ENCODE data around the gene SH3GL2.

SH3GL2 gene

DNA sequence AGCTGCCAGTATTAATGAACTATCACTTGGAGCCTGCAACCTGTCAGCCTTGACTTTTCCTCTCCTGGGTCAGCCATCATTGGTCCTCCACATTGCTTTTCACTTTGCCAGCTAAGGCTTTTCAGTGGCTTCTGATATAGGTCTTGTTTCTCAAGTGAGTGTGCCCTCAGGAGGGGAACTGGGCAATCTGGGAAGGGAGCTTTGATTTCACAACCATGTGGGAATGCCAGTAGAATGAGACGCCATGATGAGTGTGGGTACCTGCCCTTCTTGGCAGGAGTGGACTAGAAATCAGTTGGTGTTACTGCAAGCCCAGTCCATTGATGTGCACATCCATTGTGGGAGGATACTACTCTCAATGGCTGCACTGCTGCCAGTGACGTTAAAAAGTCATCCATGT, 54.1 kb downstream of the SH3GL2 start:
- Histone ChIP-seq H3K4me3 (ENCODE audit: low read depth, low read length) (no peak overlapping the region), H3K27me3 (ENCODE audit: control insufficient read depth, insufficient read depth, low read length) (no peaks in the 10 kb centered on the region), H3K9ac (ENCODE audit: low read depth, low read length) (no peak overlapping the region), H3K9me3 (ENCODE audit: control insufficient read depth, insufficient read depth, low read length) (no peaks in the 10 kb centered on the region), H3K36me3 (ENCODE audit: control insufficient read depth, insufficient read depth, low read length) (no peaks in the 10 kb centered on the region), H3K4me1 (ENCODE audit: control insufficient read depth, insufficient read depth, low read length) (no peaks in the 10 kb centered on the region)

DNA sequence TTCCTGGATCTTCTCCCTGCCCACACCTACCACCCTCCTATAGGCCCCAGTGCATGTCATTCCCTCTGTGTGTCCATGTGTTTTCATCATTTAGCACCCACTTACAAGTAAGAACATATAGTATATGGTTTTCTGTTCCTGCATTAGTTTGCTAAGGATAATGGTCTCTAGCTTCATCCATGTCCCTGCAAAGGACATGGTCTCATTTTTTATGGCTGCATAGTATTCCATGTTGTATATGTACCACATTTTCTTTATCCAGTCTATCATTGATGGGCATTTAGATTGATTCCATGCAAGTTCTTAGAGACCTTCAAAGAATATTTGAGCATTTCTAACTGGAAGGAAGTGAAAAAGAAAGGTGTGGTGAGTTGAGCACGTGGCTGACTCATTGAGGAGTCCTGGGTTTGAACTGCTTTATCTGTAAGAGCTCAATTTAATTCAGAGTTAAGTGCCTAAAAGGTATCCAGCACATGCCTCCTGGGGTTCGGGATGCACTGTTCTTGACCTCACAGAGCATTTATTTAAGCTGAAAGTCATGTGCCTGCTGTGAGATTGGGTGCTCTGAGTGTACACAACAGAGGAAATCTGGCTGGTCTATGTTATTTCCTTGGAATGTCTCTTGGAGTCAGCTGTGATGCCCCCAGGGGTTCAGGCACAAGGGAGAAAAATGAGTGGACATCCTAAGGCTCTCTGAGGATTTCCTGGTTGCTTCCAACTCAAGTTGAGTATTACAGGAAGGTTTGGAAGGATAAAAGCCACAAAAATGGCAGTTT, 56.4 kb downstream of the SH3GL2 start:
- H3K9me3 ChIP-seq (ENCODE audit: control insufficient read depth, insufficient read depth, low read length), result no peaks in the 10 kb centered on the region
- H3K4me1 ChIP-seq (ENCODE audit: control insufficient read depth, insufficient read depth, low read length), result no peaks in the 10 kb centered on the region
- H3K4me3 ChIP-seq (ENCODE audit: low read depth, low read length), result no peak overlapping the region
- H3K36me3 ChIP-seq (ENCODE audit: control insufficient read depth, insufficient read depth, low read length), result no peaks in the 10 kb centered on the region
- no peak overlapping the region for H3K9ac ChIP-seq (ENCODE audit: low read depth, low read length)
- H3K27me3 ChIP-seq (ENCODE audit: control insufficient read depth, insufficient read depth, low read length), result no peaks in the 10 kb centered on the region

DNA sequence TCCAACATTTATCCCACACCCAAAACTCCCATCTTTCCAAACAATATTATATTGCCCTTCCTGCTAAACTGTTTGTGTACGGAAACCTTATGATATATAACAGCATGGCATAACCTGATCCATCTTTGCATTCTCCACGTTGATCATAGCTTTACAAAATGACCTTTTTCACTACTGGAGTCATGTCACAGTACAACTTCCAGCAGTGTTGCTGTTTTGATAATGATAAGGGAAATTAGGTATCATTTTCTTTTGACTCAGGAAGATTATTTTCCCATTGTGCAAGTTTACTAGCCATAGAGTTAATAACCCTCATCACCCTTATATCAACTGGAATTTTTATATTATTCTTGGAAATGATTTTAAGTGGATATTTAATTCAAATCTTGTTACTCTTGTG, 57.5 kb downstream of the SH3GL2 start:
- no peaks in the 10 kb centered on the region for H3K36me3 ChIP-seq (ENCODE audit: control insufficient read depth, insufficient read depth, low read length)
- no peaks in the 10 kb centered on the region for H3K27me3 ChIP-seq (ENCODE audit: control insufficient read depth, insufficient read depth, low read length)
- H3K4me1 ChIP-seq (ENCODE audit: control insufficient read depth, insufficient read depth, low read length), result no peaks in the 10 kb centered on the region
- no peak overlapping the region for H3K4me3 ChIP-seq (ENCODE audit: low read depth, low read length)
- H3K9ac ChIP-seq (ENCODE audit: low read depth, low read length), result no peak overlapping the region
- H3K9me3 ChIP-seq (ENCODE audit: control insufficient read depth, insufficient read depth, low read length), result no peaks in the 10 kb centered on the region

DNA sequence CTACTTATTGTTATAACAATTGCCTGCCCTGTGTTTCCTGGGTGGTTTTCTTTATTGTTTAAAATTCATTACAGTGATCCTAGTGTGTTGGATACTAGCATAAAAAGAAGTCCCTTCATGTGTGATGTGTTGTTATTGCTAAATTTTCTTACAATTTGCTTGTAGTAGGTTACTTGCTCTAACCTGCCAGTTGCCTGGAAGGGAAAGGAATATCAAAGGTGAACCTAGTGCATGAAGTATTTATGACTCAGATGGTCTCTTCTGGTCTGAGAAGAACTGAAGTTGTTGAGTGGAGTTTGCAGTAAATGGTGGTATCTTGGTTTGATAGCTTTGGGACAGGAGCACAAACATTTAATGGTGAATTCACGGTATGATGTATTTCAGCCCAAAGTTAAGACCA, 58.0 kb downstream of the SH3GL2 start:
- no peaks in the 10 kb centered on the region for H3K9me3 ChIP-seq (ENCODE audit: control insufficient read depth, insufficient read depth, low read length)

DNA sequence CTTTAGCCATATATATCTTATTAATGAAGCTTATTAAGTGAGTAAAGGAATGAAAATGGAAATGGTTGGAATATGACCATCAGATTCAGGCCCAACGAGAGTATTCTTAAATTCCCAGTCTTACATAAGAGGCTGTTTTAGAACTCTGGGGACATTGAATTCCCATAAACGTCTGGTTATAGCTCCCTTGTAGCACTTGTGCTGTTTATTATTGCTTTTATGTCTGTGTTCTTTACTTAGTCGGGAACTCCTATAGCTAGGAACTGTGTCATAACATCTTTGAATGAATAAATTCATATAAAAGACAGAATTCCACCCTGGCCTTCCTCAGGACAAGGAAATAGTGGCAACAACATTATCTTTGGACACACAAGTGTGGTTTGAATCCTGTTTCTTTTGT, 58.4 kb downstream of the SH3GL2 start:
- Histone ChIP-seq H3K4me1 (ENCODE audit: control insufficient read depth, insufficient read depth, low read length) (no peaks in the 10 kb centered on the region), H3K9ac (ENCODE audit: low read depth, low read length) (no peak overlapping the region), H3K4me3 (ENCODE audit: low read depth, low read length) (no peak overlapping the region), H3K27me3 (ENCODE audit: control insufficient read depth, insufficient read depth, low read length) (no peaks in the 10 kb centered on the region), H3K36me3 (ENCODE audit: control insufficient read depth, insufficient read depth, low read length) (no peaks in the 10 kb centered on the region), H3K9me3 (ENCODE audit: control insufficient read depth, insufficient read depth, low read length) (no peaks in the 10 kb centered on the region)

More for the DNA sequence above, 58.0 kb downstream of the SH3GL2 start:
- H3K4me3 ChIP-seq (ENCODE audit: low read depth, low read length), result no peak overlapping the region
- H3K36me3 ChIP-seq (ENCODE audit: control insufficient read depth, insufficient read depth, low read length), result no peaks in the 10 kb centered on the region
- H3K27me3 ChIP-seq (ENCODE audit: control insufficient read depth, insufficient read depth, low read length), result no peaks in the 10 kb centered on the region
- no peaks in the 10 kb centered on the region for H3K4me1 ChIP-seq (ENCODE audit: control insufficient read depth, insufficient read depth, low read length)
- H3K9ac ChIP-seq (ENCODE audit: low read depth, low read length), result no peak overlapping the region

DNA sequence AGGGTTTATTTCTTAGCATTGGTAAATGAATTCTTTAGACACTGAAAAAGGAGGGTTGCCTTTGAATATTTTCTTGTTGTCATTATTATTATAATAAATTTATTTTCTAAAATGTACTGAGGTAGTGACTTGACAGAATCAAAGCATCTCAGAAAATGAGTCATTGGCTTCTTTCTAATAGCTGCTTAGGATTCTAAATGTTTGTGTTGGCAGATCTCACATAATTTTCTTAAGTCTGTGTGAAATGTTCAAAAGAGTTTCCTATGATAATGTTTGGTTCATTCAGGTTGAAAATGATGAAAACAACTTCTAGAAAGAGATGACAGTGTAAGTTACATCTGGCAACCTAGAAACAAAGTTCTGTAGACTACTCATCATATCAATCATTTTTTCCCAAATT, 69.7 kb downstream of the SH3GL2 start:
- H3K4me1 ChIP-seq (ENCODE audit: control insufficient read depth, insufficient read depth, low read length), result peaks cover 2% of the 10 kb centered on the region

DNA sequence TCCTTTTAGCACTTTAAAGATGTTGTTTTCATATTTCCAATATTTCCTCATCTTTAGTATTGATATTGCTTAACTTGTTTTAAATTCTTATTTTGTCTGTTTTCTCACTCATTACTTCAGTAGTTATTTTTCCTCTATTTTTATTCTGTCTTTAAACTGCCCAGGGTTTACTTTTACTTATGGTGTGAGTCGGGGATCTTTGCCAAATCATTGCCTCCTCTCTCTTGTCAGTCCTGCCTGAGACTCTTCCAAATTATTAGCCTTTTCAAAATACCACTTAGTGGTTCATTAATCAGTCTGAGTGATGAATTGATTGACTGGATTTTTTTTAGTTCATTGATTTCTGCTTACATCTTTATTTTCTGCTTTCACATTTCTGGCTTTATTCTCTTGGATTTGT, 72.9 kb downstream of the SH3GL2 start:
- Histone ChIP-seq H3K9me3 (ENCODE audit: control insufficient read depth, insufficient read depth, low read length) (no peaks in the 10 kb centered on the region), H3K4me1 (ENCODE audit: control insufficient read depth, insufficient read depth, low read length) (peaks cover 8% of the 10 kb centered on the region), H3K36me3 (ENCODE audit: control insufficient read depth, insufficient read depth, low read length) (no peaks in the 10 kb centered on the region), H3K9ac (ENCODE audit: low read depth, low read length) (no peak overlapping the region), H3K4me3 (ENCODE audit: low read depth, low read length) (no peak overlapping the region), H3K27me3 (ENCODE audit: control insufficient read depth, insufficient read depth, low read length) (no peaks in the 10 kb centered on the region)

More for the DNA sequence above, 69.7 kb downstream of the SH3GL2 start:
- Histone ChIP-seq H3K36me3 (ENCODE audit: control insufficient read depth, insufficient read depth, low read length) (no peaks in the 10 kb centered on the region), H3K27me3 (ENCODE audit: control insufficient read depth, insufficient read depth, low read length) (no peaks in the 10 kb centered on the region), H3K9me3 (ENCODE audit: control insufficient read depth, insufficient read depth, low read length) (no peaks in the 10 kb centered on the region), H3K9ac (ENCODE audit: low read depth, low read length) (no peak overlapping the region), H3K4me3 (ENCODE audit: low read depth, low read length) (no peak overlapping the region)

DNA sequence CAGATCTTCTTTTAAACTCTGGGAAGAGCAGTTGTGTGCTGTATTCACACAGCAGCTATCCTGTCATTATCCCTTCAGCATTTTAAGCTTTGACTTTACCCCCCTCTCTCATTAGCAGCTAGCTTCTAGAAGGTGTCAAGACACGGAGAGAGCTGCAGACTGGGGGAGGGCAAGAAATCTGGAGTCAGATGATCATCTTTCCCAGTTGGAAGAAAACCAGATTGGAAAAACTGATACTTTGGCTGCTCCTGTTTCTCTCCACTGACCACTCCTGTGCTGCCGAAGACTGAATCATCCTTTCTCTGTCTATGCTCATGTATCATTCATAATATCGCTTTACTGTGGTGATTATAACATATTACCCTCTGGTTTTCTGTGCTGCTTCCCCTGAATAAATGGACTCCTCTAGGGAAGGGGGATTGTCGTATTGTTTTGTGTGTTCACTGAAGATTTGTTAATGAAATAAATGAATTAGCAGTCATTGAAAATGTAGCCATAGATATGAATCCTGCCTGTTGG, 75.1 kb downstream of the SH3GL2 start:
- no peak overlapping the region for H3K4me3 ChIP-seq (ENCODE audit: low read depth, low read length)

DNA sequence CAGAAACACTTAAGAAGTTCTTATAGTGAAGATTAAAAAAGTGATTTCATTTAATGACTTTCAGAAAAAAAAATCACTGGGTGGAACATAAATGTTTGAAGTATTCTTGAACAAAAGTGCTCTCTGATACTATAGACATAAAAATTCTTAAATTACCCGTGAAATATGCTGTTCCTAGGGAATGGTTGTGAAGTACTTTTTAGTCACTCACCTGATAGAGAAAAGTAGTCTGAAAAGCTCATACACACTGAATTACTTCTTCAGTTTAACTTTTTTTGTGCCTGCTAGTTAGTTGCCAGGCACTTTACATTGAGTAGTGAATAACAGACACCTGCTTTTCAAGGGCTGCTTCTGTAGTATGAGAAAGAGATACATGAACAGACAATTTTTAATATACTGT, 78.0 kb downstream of the SH3GL2 start:
- Histone ChIP-seq H3K27me3 (ENCODE audit: control insufficient read depth, insufficient read depth, low read length) (no peaks in the 10 kb centered on the region), H3K9me3 (ENCODE audit: control insufficient read depth, insufficient read depth, low read length) (no peaks in the 10 kb centered on the region), H3K9ac (ENCODE audit: low read depth, low read length) (no peak overlapping the region), H3K4me1 (ENCODE audit: control insufficient read depth, insufficient read depth, low read length) (peaks cover 8% of the 10 kb centered on the region), H3K36me3 (ENCODE audit: control insufficient read depth, insufficient read depth, low read length) (no peaks in the 10 kb centered on the region), H3K4me3 (ENCODE audit: low read depth, low read length) (no peak overlapping the region)

More for the DNA sequence above, 75.1 kb downstream of the SH3GL2 start:
- Histone ChIP-seq H3K9me3 (ENCODE audit: control insufficient read depth, insufficient read depth, low read length) (no peaks in the 10 kb centered on the region), H3K9ac (ENCODE audit: low read depth, low read length) (no peak overlapping the region), H3K36me3 (ENCODE audit: control insufficient read depth, insufficient read depth, low read length) (no peaks in the 10 kb centered on the region), H3K27me3 (ENCODE audit: control insufficient read depth, insufficient read depth, low read length) (no peaks in the 10 kb centered on the region), H3K4me1 (ENCODE audit: control insufficient read depth, insufficient read depth, low read length) (peaks cover 8% of the 10 kb centered on the region)

DNA sequence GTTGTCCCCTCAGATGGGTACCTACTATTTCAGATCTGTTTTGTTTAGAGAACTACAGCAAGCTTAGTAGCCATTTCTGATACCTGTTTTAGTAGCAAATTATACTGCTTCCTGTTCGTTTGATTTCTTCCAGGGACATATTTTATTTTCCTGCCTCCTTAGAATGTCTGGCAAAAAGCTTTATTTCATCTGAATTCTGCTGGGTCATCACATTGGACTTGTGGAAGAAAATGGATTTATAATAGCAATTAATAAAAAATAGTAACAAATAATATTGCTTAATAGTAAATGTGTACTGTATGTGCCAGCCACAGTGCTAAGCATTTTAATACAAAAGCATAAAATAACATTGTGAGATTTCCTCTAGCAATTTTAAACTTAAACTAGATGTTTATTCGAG, 79.4 kb downstream of the SH3GL2 start:
- H3K36me3 ChIP-seq (ENCODE audit: control insufficient read depth, insufficient read depth, low read length), result no peaks in the 10 kb centered on the region
- no peak overlapping the region for H3K9ac ChIP-seq (ENCODE audit: low read depth, low read length)
- H3K4me1 ChIP-seq (ENCODE audit: control insufficient read depth, insufficient read depth, low read length), result peaks cover 8% of the 10 kb centered on the region
- no peak overlapping the region for H3K4me3 ChIP-seq (ENCODE audit: low read depth, low read length)
- H3K27me3 ChIP-seq (ENCODE audit: control insufficient read depth, insufficient read depth, low read length), result no peaks in the 10 kb centered on the region
- no peaks in the 10 kb centered on the region for H3K9me3 ChIP-seq (ENCODE audit: control insufficient read depth, insufficient read depth, low read length)

DNA sequence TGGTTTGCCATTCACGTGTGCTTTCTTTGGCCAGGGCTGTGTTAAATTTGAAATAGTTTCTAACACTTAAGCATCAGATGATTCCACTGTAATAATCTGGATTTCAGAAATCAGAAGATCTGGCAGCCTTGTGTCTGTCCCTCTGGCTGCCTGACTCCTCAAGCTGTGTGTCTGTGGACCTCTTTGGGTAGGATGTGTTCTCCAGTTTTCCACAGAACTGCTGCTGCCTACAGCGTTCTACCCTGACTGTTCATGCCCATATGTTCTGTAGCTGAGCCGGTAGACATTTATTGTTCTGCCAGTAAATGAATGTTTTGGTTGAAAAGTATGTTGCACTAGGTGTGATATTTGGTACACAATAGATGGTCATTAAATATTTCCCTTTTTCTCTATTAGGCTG, 81.3 kb downstream of the SH3GL2 start:
- no peaks in the 10 kb centered on the region for H3K27me3 ChIP-seq (ENCODE audit: control insufficient read depth, insufficient read depth, low read length)
- H3K36me3 ChIP-seq (ENCODE audit: control insufficient read depth, insufficient read depth, low read length), result no peaks in the 10 kb centered on the region
- no peak overlapping the region for H3K4me3 ChIP-seq (ENCODE audit: low read depth, low read length)
- H3K9ac ChIP-seq (ENCODE audit: low read depth, low read length), result no peak overlapping the region
- no peaks in the 10 kb centered on the region for H3K9me3 ChIP-seq (ENCODE audit: control insufficient read depth, insufficient read depth, low read length)
- no peaks in the 10 kb centered on the region for H3K4me1 ChIP-seq (ENCODE audit: control insufficient read depth, insufficient read depth, low read length)

DNA sequence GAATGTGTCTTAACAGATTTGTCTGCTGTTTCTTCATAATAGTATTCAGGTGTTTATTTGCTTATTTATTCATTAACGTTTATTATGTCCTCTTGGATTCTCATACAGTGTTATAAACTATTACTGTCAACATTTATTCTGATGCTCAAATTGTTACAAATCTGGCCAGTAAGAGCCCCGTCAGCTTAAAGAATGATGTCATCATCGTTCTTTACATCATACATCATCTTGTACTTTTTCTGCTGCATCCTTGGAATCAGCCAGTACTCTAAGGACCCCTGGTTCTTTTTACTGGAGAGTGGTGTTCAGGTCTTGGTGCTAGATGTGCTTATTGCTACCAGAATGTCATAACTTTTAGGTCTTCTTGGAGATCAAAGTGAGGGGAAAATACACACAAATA, 86.6 kb downstream of the SH3GL2 start:
- Histone ChIP-seq H3K27me3 (ENCODE audit: control insufficient read depth, insufficient read depth, low read length) (no peaks in the 10 kb centered on the region), H3K4me3 (ENCODE audit: low read depth, low read length) (no peak overlapping the region), H3K9me3 (ENCODE audit: control insufficient read depth, insufficient read depth, low read length) (no peaks in the 10 kb centered on the region), H3K9ac (ENCODE audit: low read depth, low read length) (no peak overlapping the region), H3K4me1 (ENCODE audit: control insufficient read depth, insufficient read depth, low read length) (no peaks in the 10 kb centered on the region), H3K36me3 (ENCODE audit: control insufficient read depth, insufficient read depth, low read length) (no peaks in the 10 kb centered on the region)
